Brain microvascular endothelial cell (primary cell): ENCODE measurements around the gene GRIK3.

Experiments
- DNase-seq: peaks from one replicate; pipeline ENCODE4 v3.0.0-alpha.2; 2020
- H3K27ac ChIP-seq: fragments of 250-450 bp; sonication (Bioruptor Pico); 2 replicates; pipeline ENCODE4 v1.5.1; 2020; ENCODE audit warnings: mild to moderate bottlenecking, moderate library complexity
- H3K27me3 ChIP-seq: fragments of 250-450 bp; sonication (Bioruptor Pico); replicated peaks from 2 replicates; pipeline ENCODE4 v1.5.1; 2020; ENCODE audit warnings: mild to moderate bottlenecking
- H3K36me3 ChIP-seq: fragments of 250-450 bp; sonication (Bioruptor Pico); replicated peaks from 2 replicates; pipeline ENCODE4 v1.5.1; 2020; ENCODE audit warnings: mild to moderate bottlenecking
- H3K4me3 ChIP-seq: 2 replicates; pipeline ENCODE4 v1.5.1; 2011; ENCODE audit warnings: low read depth, mild to moderate bottlenecking, control low read depth, low read length, moderate library complexity
- CTCF ChIP-seq: IDR thresholded peaks from 2 replicates; pipeline ENCODE4 v1.5.1; 2011; ENCODE audit warnings: low read depth, mild to moderate bottlenecking, moderate library complexity, low read length, control low read depth, inconsistent platforms; ENCODE audit errors: missing control alignments
- in situ Hi-C: cut with HindIII; loops from 2 replicates; pipeline ENCODE4 v1.10.0; 2017; ENCODE audit warnings: low sequenced_read_pairs, low pct_ligation_motif_present

The GRIK3 gene

GRCh38 chr1:37068260-37068659 is 33.9 kb upstream of the GRIK3 start:
- H3K27ac ChIP-seq = no peak overlapping the region
- no peaks in the 10 kb centered on the region for H3K36me3 ChIP-seq
- no peak for DNase-seq
- H3K27me3 ChIP-seq = no peaks in the 10 kb centered on the region
- TF ChIP-seq CTCF = no peak
- H3K4me3 ChIP-seq = no peak overlapping the region
- in situ Hi-C loops = no loop called here

- TF ChIP-seq CTCF = no peak
- in situ Hi-C loops = no loop called here
- no peaks in the 10 kb centered on the region for H3K36me3 ChIP-seq
- DNase-seq = no peak
- H3K4me3 ChIP-seq = no peak overlapping the region
- H3K27me3 ChIP-seq = no peaks in the 10 kb centered on the region
- H3K27ac ChIP-seq = no peak overlapping the region
These were observed 29.7 kb upstream of the GRIK3 start for GRCh38 chr1:37064039-37064438.

GRCh38 chr1:37059346-37059745 is 25.0 kb upstream of the GRIK3 start:
- H3K27ac ChIP-seq = no peak overlapping the region
- no peak overlapping the region for H3K4me3 ChIP-seq
- DNase-seq = no peak
- no peaks in the 10 kb centered on the region for H3K36me3 ChIP-seq
- H3K27me3 ChIP-seq = no peaks in the 10 kb centered on the region
- in situ Hi-C loops = no loop called here
- TF ChIP-seq CTCF = no peak

GRCh38 chr1:37058424-37058988 is 24.2 kb upstream of the GRIK3 start:
- H3K4me3 ChIP-seq = no peak overlapping the region
- no peak for DNase-seq
- no peak for TF ChIP-seq CTCF
- in situ Hi-C loops = no loop called here
- H3K36me3 ChIP-seq = no peaks in the 10 kb centered on the region
- H3K27me3 ChIP-seq = no peaks in the 10 kb centered on the region
- H3K27ac ChIP-seq = no peak overlapping the region

- DNase-seq = no peak
- no peaks in the 10 kb centered on the region for H3K27me3 ChIP-seq
- in situ Hi-C loops = no loop called here
These were observed 22.0 kb upstream of the GRIK3 start for GRCh38 chr1:37056325-37056724.

More at GRCh38 chr1:37056325-37056724, 22.0 kb upstream of the GRIK3 start:
- Histone ChIP-seq H3K4me3 (no peak overlapping the region), H3K36me3 (no peaks in the 10 kb centered on the region), H3K27ac (no peak overlapping the region)
- no peak for TF ChIP-seq CTCF
